Measurements from ENCODE around the gene SPTB. TPM values are rescaled to one million over a fixed set of nuclear protein-coding genes. Genes with fewer than 3 reads are reported as not detected.

The SPTB gene
- total RNA-seq, 1 experiment from 2014 or later, result 2.3 TPM

DNA sequence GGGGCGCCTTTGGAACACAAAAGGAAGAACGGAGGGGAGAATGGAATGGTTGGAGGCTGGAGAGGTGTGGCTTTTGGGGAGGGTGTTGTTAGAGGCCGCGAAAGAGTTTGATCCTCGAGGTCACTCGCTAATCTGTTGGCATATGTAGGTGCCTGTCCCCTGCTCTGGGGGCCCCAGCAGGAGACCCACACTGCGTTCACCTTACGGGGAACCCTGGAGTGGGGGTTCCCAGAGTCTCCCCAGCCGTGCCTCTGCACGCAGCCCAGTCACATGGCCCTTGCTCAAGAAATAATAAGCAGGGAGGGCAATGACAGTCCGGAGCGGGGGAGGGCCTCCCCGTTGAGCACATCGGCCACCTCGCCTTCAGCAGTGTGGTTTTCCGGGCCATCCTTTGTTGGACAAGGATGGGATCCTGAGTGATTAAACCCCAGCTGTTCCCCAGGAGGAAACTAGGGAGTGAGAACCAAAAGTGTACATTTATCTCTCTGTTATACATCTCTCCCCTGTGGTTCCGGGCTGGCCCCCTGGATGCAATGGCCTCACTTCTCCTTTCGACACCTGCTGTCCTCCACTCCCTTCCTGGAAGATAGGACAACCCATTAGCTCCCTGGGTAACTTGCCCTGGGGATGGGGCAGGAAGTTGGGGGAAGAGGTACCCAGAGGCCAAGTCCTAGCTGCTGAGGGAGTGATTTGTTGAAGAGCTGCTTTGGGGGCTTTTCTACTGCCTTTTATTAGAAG lies 174.2 kb downstream of the SPTB start:
- H3K36me3 Mint-ChIP-seq (ENCODE audit: insufficient read depth in 1 of 3, low read depth in 3 of 3), result peaks cover 3 to 6% (median 4%) of the 10 kb centered on the region in 3 experiments; a peak in 5 of 7 replicates
- no CpG with 5 or more reads among the region's 18 CpGs for WGBS (ENCODE audit: extremely low coverage, insufficient read length, low lambda C conversion rate)
- H3K9me3 ChIP-seq (ENCODE audit: control insufficient read depth, low read depth, low read length), result no peaks in the 10 kb centered on the region
- H3K4me1 Mint-ChIP-seq, result peaks cover 80 to 82% of the 10 kb centered on the region in 2 experiments
- H3K4me2 ChIP-seq (ENCODE audit: insufficient read depth, insufficient read length, low read length), result peak overlapping the region; percentile 93
- H3K9me3 Mint-ChIP-seq, result no peaks in the 10 kb centered on the region
- peaks cover 13% of the 10 kb centered on the region; the same call in 1 of the 2 replicates for H3K79me2 ChIP-seq (ENCODE audit: insufficient read depth, low read length)
- peak overlapping the region; percentile 11 for H3K9ac ChIP-seq (ENCODE audit: extremely low read depth, insufficient read length, low read length)
- H3K79me1 ChIP-seq (ENCODE audit: insufficient read depth, low read depth, low read length, poor library complexity, severe bottlenecking), result no peaks in the 10 kb centered on the region
- no peak overlapping the region for H3K27ac ChIP-seq (ENCODE audit: insufficient read length, low read depth, low read length)
- H3K23ac ChIP-seq (ENCODE audit: insufficient read length, low read depth, low read length), result no peak overlapping the region
- H3K27me3 ChIP-seq (ENCODE audit: insufficient read depth, low read length), result no peaks in the 10 kb centered on the region
- TF ChIP-seq, protein P1, sequence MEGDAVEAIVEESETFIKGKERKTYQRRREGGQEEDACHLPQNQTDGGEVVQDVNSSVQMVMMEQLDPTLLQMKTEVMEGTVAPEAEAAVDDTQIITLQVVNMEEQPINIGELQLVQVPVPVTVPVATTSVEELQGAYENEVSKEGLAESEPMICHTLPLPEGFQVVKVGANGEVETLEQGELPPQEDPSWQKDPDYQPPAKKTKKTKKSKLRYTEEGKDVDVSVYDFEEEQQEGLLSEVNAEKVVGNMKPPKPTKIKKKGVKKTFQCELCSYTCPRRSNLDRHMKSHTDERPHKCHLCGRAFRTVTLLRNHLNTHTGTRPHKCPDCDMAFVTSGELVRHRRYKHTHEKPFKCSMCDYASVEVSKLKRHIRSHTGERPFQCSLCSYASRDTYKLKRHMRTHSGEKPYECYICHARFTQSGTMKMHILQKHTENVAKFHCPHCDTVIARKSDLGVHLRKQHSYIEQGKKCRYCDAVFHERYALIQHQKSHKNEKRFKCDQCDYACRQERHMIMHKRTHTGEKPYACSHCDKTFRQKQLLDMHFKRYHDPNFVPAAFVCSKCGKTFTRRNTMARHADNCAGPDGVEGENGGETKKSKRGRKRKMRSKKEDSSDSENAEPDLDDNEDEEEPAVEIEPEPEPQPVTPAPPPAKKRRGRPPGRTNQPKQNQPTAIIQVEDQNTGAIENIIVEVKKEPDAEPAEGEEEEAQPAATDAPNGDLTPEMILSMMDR (conservative IDR thresholded peaks at IDR 0.05), result no peak
- H3K18ac ChIP-seq (ENCODE audit: insufficient read length, low read depth, low read length), result no peak overlapping the region
- H3K56ac ChIP-seq (ENCODE audit: insufficient read length, low read depth, low read length), result no peak overlapping the region
- peaks cover 36% of the 10 kb centered on the region for H3K23me2 ChIP-seq (ENCODE audit: insufficient read length, low read depth, low read length, poor library complexity, severe bottlenecking)
- H3K27me3 Mint-ChIP-seq (ENCODE audit: low read depth), result peaks cover 5% of the 10 kb centered on the region; the same call in 1 of the 2 replicates
- peak overlapping the region in 1 of 3 experiments; percentile 94; a peak in 2 of 7 replicates for H3K27ac Mint-ChIP-seq
- no peak overlapping the region for H2AFZ ChIP-seq (ENCODE audit: low read length)
- no peak overlapping the region for H3K4ac ChIP-seq (ENCODE audit: low read depth, low read length)
- no peak overlapping the region for H4K5ac ChIP-seq (ENCODE audit: insufficient read length, low read depth, low read length)
- no peak overlapping the region for H2BK15ac ChIP-seq (ENCODE audit: low read depth, low read length)
- peaks cover 24% of the 10 kb centered on the region for H3K4me1 ChIP-seq (ENCODE audit: insufficient read depth, low read length)
- no peak overlapping the region for H2BK5ac ChIP-seq (ENCODE audit: insufficient read length, low read length)
- no peak overlapping the region for H2BK12ac ChIP-seq (ENCODE audit: insufficient read length, low read depth, low read length)
- H4K20me1 ChIP-seq (ENCODE audit: control insufficient read depth, insufficient read depth, insufficient read length), result no peaks in the 10 kb centered on the region
- H2BK20ac ChIP-seq (ENCODE audit: low read depth, low read length, poor library complexity, severe bottlenecking), result no peak overlapping the region
- no peak overlapping the region for H4K91ac ChIP-seq (ENCODE audit: insufficient read length, low read depth, low read length)
- no peak overlapping the region for H3K14ac ChIP-seq (ENCODE audit: insufficient read depth, low read length)
- H4K8ac ChIP-seq (replicated peaks; ENCODE audit: insufficient read length, low read depth, low read length), result no peak overlapping the region
- no peak overlapping the region for H3T11ph ChIP-seq (ENCODE audit: low read length)
- no peak overlapping the region for H2AK5ac ChIP-seq (ENCODE audit: insufficient read length, low read length)
- peak overlapping the region; percentile 77 to 87 for H3K4me3 Mint-ChIP-seq
- H2BK120ac ChIP-seq (ENCODE audit: low read depth, low read length, poor library complexity, severe bottlenecking), result no peak overlapping the region
- DNase-seq, result no peak
